ENCODE results near the gene PNPLA6.
A peak's percentile ranks its signal among the peaks of the same experiment; 100 is the strongest.

Gene PNPLA6

GRCh38 chr19:7505682-7506384 lies 29.7 kb upstream of the PNPLA6 start:
- TF ChIP-seq ELF4 (IDR thresholded peaks at IDR 0.05) (no peak), SUZ12 (IDR thresholded peaks at IDR 0.05) (no peak), L3MBTL2 (conservative IDR thresholded peaks at IDR 0.05) (peak; percentile 92), NFRKB (IDR thresholded peaks at IDR 0.05) (no peak), LEF1 (IDR thresholded peaks at IDR 0.05; ENCODE audit: borderline replicate concordance) (no peak), HDGF (IDR thresholded peaks at IDR 0.05; ENCODE audit: borderline replicate concordance) (no peak)
- ChIA-PET CTCF (no interaction called here), POLR2A (interaction anchor here (0.6 to 3.0 kb wide), 8 partner anchors 9 to 107 kb away, joined by 3 to 21 read pairs (median 6); partner anchors contain the start of genes MCOLN1, PEX11G, PNPLA6 and ZNF358)
- peak; percentile 90 for DNase-seq (ENCODE audit: extremely low spot score)

GRCh38 chr19:7506385-7507328 lies 28.9 kb upstream of the PNPLA6 start:
- POLR2A ChIA-PET, result interaction anchor here (0.6 to 3.0 kb wide), 8 partner anchors 10 to 108 kb away, joined by 3 to 21 read pairs (median 6); partner anchors contain the start of genes MCOLN1, PEX11G, PNPLA6 and ZNF358
- peak; percentile 90 for TF ChIP-seq PKNOX1 (IDR thresholded peaks at IDR 0.05)
- TF ChIP-seq NFRKB (IDR thresholded peaks at IDR 0.05), result no peak
- CTCF ChIA-PET, result interaction anchor here (0.7 kb wide), 1 partner anchor 363 kb away, joined by 3 read pairs; no protein-coding TSS in a partner anchor
- peak; percentile 87 for DNase-seq (ENCODE audit: extremely low spot score)

- DNase-seq (ENCODE audit: extremely low spot score), result peak; percentile 75
- ChIA-PET POLR2A (interaction anchor here (1.3 to 3.0 kb wide), 2 partner anchors 9 to 28 kb away, joined by 4 to 21 read pairs; partner anchors contain the start of genes PNPLA6 and ZNF358), CTCF (no interaction called here)
- TF ChIP-seq ELF4 (IDR thresholded peaks at IDR 0.05), result no peak
Observed at GRCh38 chr19:7507884-7508283, 27.6 kb upstream of the PNPLA6 start.

- ChIA-PET POLR2A (no interaction called here), CTCF (no interaction called here)
- DNase-seq (ENCODE audit: extremely low spot score), result no peak
- TF ChIP-seq ZNF384 (IDR thresholded peaks at IDR 0.05) (no peak), ARNT (IDR thresholded peaks at IDR 0.05) (no peak), ELF4 (IDR thresholded peaks at IDR 0.05) (no peak), FOXM1 (IDR thresholded peaks at IDR 0.05; ENCODE audit: borderline replicate concordance) (no peak), BHLHE40 (IDR thresholded peaks at IDR 0.05; ENCODE audit: borderline replicate concordance) (no peak), PKNOX1 (IDR thresholded peaks at IDR 0.05) (peak; percentile 57)
Observed at GRCh38 chr19:7509625-7510024, 25.9 kb upstream of the PNPLA6 start.

- no peak for DNase-seq (ENCODE audit: extremely low spot score)
- TF ChIP-seq FOXM1 (IDR thresholded peaks at IDR 0.05; ENCODE audit: borderline replicate concordance) (peak; percentile 96), ELF4 (IDR thresholded peaks at IDR 0.05) (no peak)
- POLR2A ChIA-PET, result interaction anchor here (2.1 to 2.3 kb wide), 2 partner anchors 10 to 11 kb away, joined by 7 to 9 read pairs; partner anchors contain the start of gene MCOLN1
- CTCF ChIA-PET, result interaction anchor here (0.6 to 1.1 kb wide), 2 partner anchors 15 to 73 kb away, joined by 3 to 4 read pairs; a partner anchor contains a TSS
Observed at GRCh38 chr19:7512400-7512851, 23.1 kb upstream of the PNPLA6 start.

GRCh38 chr19:7513809-7514642 lies 21.5 kb upstream of the PNPLA6 start:
- TF ChIP-seq NFRKB (IDR thresholded peaks at IDR 0.05) (no peak), FOXM1 (IDR thresholded peaks at IDR 0.05; ENCODE audit: borderline replicate concordance) (no peak), LEF1 (IDR thresholded peaks at IDR 0.05; ENCODE audit: borderline replicate concordance) (no peak), ZNF384 (IDR thresholded peaks at IDR 0.05) (no peak), PKNOX1 (IDR thresholded peaks at IDR 0.05) (no peak), CTBP1 (IDR thresholded peaks at IDR 0.05; ENCODE audit: borderline replicate concordance) (no peak), FOXA1 (IDR thresholded peaks at IDR 0.05) (no peak), L3MBTL2 (conservative IDR thresholded peaks at IDR 0.05) (no peak), SUZ12 (IDR thresholded peaks at IDR 0.05) (no peak)
- ChIA-PET POLR2A (interaction anchor here (2.3 kb wide), 1 partner anchor 9 kb away, joined by 9 read pairs; the partner anchor contains the start of gene MCOLN1), CTCF (interaction anchor here (1.1 kb wide), 1 partner anchor 16 kb away, joined by 3 read pairs; a partner anchor contains a TSS)
- DNase-seq (ENCODE audit: extremely low spot score), result no peak
